HepG2 (cell line): ENCODE results near the gene FBXW8. TPM values are rescaled to one million over a fixed set of nuclear protein-coding genes. Genes with fewer than 3 reads are reported as not detected.

Experiments
- ATAC-seq: fragments of 200-7000 bp; cut with Tn5 transposase; 3 replicates; pipeline ENCODE4 v1.9.1; 2020; ENCODE audit warnings: mild to moderate bottlenecking, moderate library complexity
- BruUV-seq: library from RNA; stranded (reverse); fragments of 400-500 nt; replicated peaks from 2 replicates; lab custom pipeline; 2021; lab: Mats Ljungman, UMichigan
- CTCF ChIA-PET: fragments of 300-600 bp; formaldehyde crosslinking; extraction: SDS; loops from one replicate; lab custom pipeline; 2021; ENCODE audit warnings: low total read pairs, inconsistent platforms, low intra/inter-chr PET ratio; lab: Yijun Ruan, JAX
- POLR2A ChIA-PET: fragments of 350-600 bp; sonication (Branson Sonifier 250); formaldehyde crosslinking; loops from one replicate; lab custom pipeline; 2020; ENCODE audit warnings: antibody characterized with exemption, inconsistent platforms; lab: Yijun Ruan, JAX
- DNase-seq: peaks from one replicate; pipeline ENCODE4 v3.0.0-alpha.2; 2015; ENCODE audit warnings: low spot score
- FAIRE-seq: peaks from 3 replicates; lab custom pipeline; 2011; peaks lifted over from hg19 to GRCh38; lab: Jason Lieb, UNC
- H2AFZ ChIP-seq: one replicate; pipeline ENCODE4 v1.6.1; 2011; ENCODE audit warnings: low read length, inconsistent platforms
- H3K27ac ChIP-seq: fragments of 300-600 bp; 3 replicates; pipeline ENCODE4 v1.8.0; 2011; ENCODE audit warnings: mixed run types, mild to moderate bottlenecking, mixed read lengths, low read length, inconsistent platforms; ENCODE audit not compliant: insufficient read depth; ENCODE audit errors: extremely low read length
- H3K27me3 ChIP-seq, 2 experiments: fragments of 200-600 bp in 1 of 2; 2 replicates in 1 of 2; 3 replicates in 1 of 2; pipeline versions ENCODE4 v1.6.0 to v1.8.0; 2011; ENCODE audit warnings: low read length in 2 of 2, mild to moderate bottlenecking in 2 of 2, moderate library complexity in 2 of 2, inconsistent platforms in 1 of 2; ENCODE audit not compliant: insufficient read depth in 2 of 2, control insufficient read depth in 1 of 2
- H3K36me3 ChIP-seq, 2 experiments: fragments of 200-600 bp in 1 of 2; replicated peaks in 1 of 2; 2 replicates in 1 of 2; 3 replicates in 1 of 2; pipeline versions ENCODE4 v1.5.1 to v1.8.0; 2011; ENCODE audit warnings: low read length in 2 of 2, inconsistent platforms in 1 of 2; ENCODE audit not compliant: insufficient read depth in 2 of 2, control insufficient read depth in 1 of 2
- H3K4me1 ChIP-seq: 2 replicates; pipeline ENCODE4 v1.5.1; 2012; ENCODE audit warnings: low read length, inconsistent platforms; ENCODE audit not compliant: insufficient read depth
- H3K4me2 ChIP-seq: 2 replicates; pipeline ENCODE4 v1.6.0; 2011; ENCODE audit warnings: low read depth, low read length, inconsistent platforms
- H3K4me3 ChIP-seq, 3 experiments: fragments of 200-600 bp in 1 of 3; sonication (generic), shearing (Covaris generic) in 1 of 3; replicated peaks in 1 of 3; 2 replicates each; pipeline ENCODE4 v1.5.1; 2011 to 2016; ENCODE audit warnings: low read length in 3 of 3, inconsistent platforms in 2 of 3, low read depth in 2 of 3, mild to moderate bottlenecking in 2 of 3, control low read depth in 1 of 3, mixed read lengths in 1 of 3; ENCODE audit not compliant: insufficient read depth in 1 of 3
- H3K79me2 ChIP-seq: one replicate; pipeline ENCODE4 v1.6.1; 2011; ENCODE audit warnings: low read length, inconsistent platforms; ENCODE audit not compliant: insufficient read depth
- H3K9ac ChIP-seq: 2 replicates; pipeline ENCODE4 v1.6.0; 2011; ENCODE audit warnings: mild to moderate bottlenecking, low read depth, low read length, inconsistent platforms; ENCODE audit not compliant: insufficient read depth
- H3K9me3 ChIP-seq: 2 replicates; pipeline ENCODE4 v1.5.1; 2012; ENCODE audit warnings: mild to moderate bottlenecking, low read length
- H4K20me1 ChIP-seq: 2 replicates; pipeline ENCODE4 v1.6.0; 2011; ENCODE audit warnings: inconsistent platforms, mild to moderate bottlenecking, low read length, moderate library complexity; ENCODE audit not compliant: insufficient read depth
- ARNTL ChIP-seq: sonication (generic); formaldehyde crosslinking; IDR thresholded peaks from 2 replicates; pipeline ENCODE4 v1.4.0; 2020; ENCODE audit warnings: mild to moderate bottlenecking, missing genetic modification reagents
- BORCS8-MEF2B ChIP-seq: sonication (generic); formaldehyde crosslinking; IDR thresholded peaks from 2 replicates; pipeline ENCODE4 v1.8.0; 2022; ENCODE audit warnings: mild to moderate bottlenecking, missing genetic modification reagents
- E2F5 ChIP-seq: sonication (generic); formaldehyde crosslinking; conservative IDR thresholded peaks from 2 replicates; pipeline ENCODE4 v1.4.0; 2020; ENCODE audit warnings: missing genetic modification reagents
- EHMT2 ChIP-seq: fragments of 200-600 bp; sonication (generic); IDR thresholded peaks from 2 replicates; pipeline ENCODE4 v1.7.0; 2017; ENCODE audit warnings: antibody characterized with exemption, low read depth, low read length, borderline replicate concordance
- MLLT10 ChIP-seq: sonication (generic); formaldehyde crosslinking; IDR thresholded peaks from 2 replicates; pipeline ENCODE4 v1.4.0; 2020; ENCODE audit warnings: missing genetic modification reagents
- ONECUT2 ChIP-seq: sonication (generic); formaldehyde crosslinking; IDR thresholded peaks from 2 replicates; pipeline ENCODE4 v1.4.0; 2020; ENCODE audit warnings: missing genetic modification reagents
- PREB ChIP-seq: sonication (generic); formaldehyde crosslinking; IDR thresholded peaks from 2 replicates; pipeline ENCODE4 v1.4.0; 2020; ENCODE audit warnings: missing genetic modification reagents
- TCF7 ChIP-seq: sonication (generic); IDR thresholded peaks from 2 replicates; pipeline ENCODE4 v1.6.1; 2016; ENCODE audit warnings: antibody characterized with exemption, low read depth
- TEAD2 ChIP-seq: sonication (generic); formaldehyde crosslinking; IDR thresholded peaks from 2 replicates; pipeline ENCODE4 v1.9.0; 2021; ENCODE audit warnings: missing genetic modification reagents
- TGIF2 ChIP-seq: IDR thresholded peaks from 2 replicates; pipeline ENCODE4 v1.6.1; 2016; ENCODE audit warnings: control low read depth, missing compliant biosample characterization
- TMF1 ChIP-seq: sonication (generic); formaldehyde crosslinking; IDR thresholded peaks from 2 replicates; pipeline ENCODE4 v1.8.1; 2022; ENCODE audit warnings: low read depth, missing genetic modification reagents
- XRCC5 ChIP-seq: fragments of 200-400 bp; formaldehyde crosslinking; optimal IDR thresholded peaks from 2 replicates; pipeline ENCODE3; 2017; ENCODE audit warnings: mild to moderate bottlenecking, low read length
- YY1 ChIP-seq: IDR thresholded peaks from 2 replicates; pipeline ENCODE4 v1.6.1; 2011; ENCODE audit warnings: low read length, low read depth, moderate library complexity, mild to moderate bottlenecking; ENCODE audit not compliant: insufficient read depth, insufficient replicate concordance
- ZKSCAN8 ChIP-seq: IDR thresholded peaks from 2 replicates; pipeline ENCODE4 v1.6.1; 2016; ENCODE audit warnings: borderline replicate concordance, missing genetic modification reagents, missing compliant biosample characterization
- ZMYM2 ChIP-seq: sonication (generic); formaldehyde crosslinking; IDR thresholded peaks from 2 replicates; pipeline ENCODE4 v1.8.0; 2022; ENCODE audit warnings: mild to moderate bottlenecking, missing genetic modification reagents
- ZNF274 ChIP-seq: sonication (generic); formaldehyde crosslinking; IDR thresholded peaks from 2 replicates; pipeline ENCODE4 v1.5.1; 2020; ENCODE audit warnings: mild to moderate bottlenecking, missing genetic modification reagents
- ZNF431 ChIP-seq: sonication (generic); formaldehyde crosslinking; IDR thresholded peaks from 2 replicates; pipeline ENCODE4 v1.9.0; 2022; ENCODE audit warnings: missing genetic modification reagents, low read depth, mild to moderate bottlenecking, borderline replicate concordance
- ZNF513 ChIP-seq: sonication (generic); formaldehyde crosslinking; conservative IDR thresholded peaks from 2 replicates; pipeline ENCODE4 v1.5.0; 2020; ENCODE audit warnings: missing genetic modification reagents
- ZNF605 ChIP-seq: sonication (generic); formaldehyde crosslinking; IDR thresholded peaks from 2 replicates; pipeline ENCODE4 v1.8.0; 2022; ENCODE audit warnings: mild to moderate bottlenecking, missing genetic modification reagents
- ZNF660 ChIP-seq: sonication (generic); formaldehyde crosslinking; IDR thresholded peaks from 2 replicates; pipeline ENCODE4 v1.5.1; 2020; ENCODE audit warnings: mild to moderate bottlenecking, low read depth, missing genetic modification reagents, borderline replicate concordance
- ZNF883 ChIP-seq: sonication (generic); formaldehyde crosslinking; IDR thresholded peaks from 2 replicates; pipeline ENCODE4 v1.5.1; 2020; ENCODE audit warnings: mild to moderate bottlenecking, missing genetic modification reagents; ENCODE audit errors: not compliant biosample characterization
- WGBS: methylation state at CpG from one replicate; pipeline ENCODE4 v1.1.6; 2017; ENCODE audit warnings: low lambda C conversion rate; 5-methylcytosine and 5-hydroxymethylcytosine counted together
- in situ Hi-C: cut with HindIII; loops from 2 replicates; pipeline ENCODE4 v1.10.0; 2017; ENCODE audit warnings: low pct_unique_long_range_greater_than_20kb; ENCODE audit not compliant: extremely low pct_ligation_motif_present
- intact Hi-C: fragments of 100-400 bp; cut with micrococcal nuclease; formaldehyde crosslinking; loops from one replicate; pipeline ENCODE4 v1.10.0; 2022; ENCODE audit not compliant: unreplicated experiment
- polyA plus RNA-seq, 8 experiments: library from polyadenylated mRNA; depleted of rRNA in 3 of 8; stranded (reverse) in 7 of 8; unstranded in 1 of 8; fragments of >200 nt; fragmentation: Illumina TruSeq in 4 of 8; extraction: Trizol in 4 of 8; gene quantifications; 2 replicates each; pipeline versions ENCODE4 v1.2.1 to v1.2.3, GENCODE V29; 2011 to 2016; ENCODE audit warnings: low read depth in 4 of 8, missing spikeins in 1 of 8, mixed read lengths in 1 of 8; ENCODE audit not compliant: insufficient read depth in 1 of 8
- total RNA-seq, 5 experiments: library from RNA; depleted of rRNA; stranded (reverse); fragments of >200 nt; fragmentation: Illumina TruSeq; extraction: Trizol; gene quantifications; 2 replicates each; pipeline ENCODE4 v1.2.3, GENCODE V29; 2016; ENCODE audit warnings: low read depth in 1 of 5

FBXW8 gene
- total and polyA plus RNA-seq, 2 of the 13 experiments (the other 11 are each of a cell fraction or from before 2014, with no cell fraction given) = 5.1 to 5.9 TPM

- H3K4me1 ChIP-seq = peaks cover 72% of the 10 kb centered on the region
- in situ Hi-C loops = loop anchor here (10.0 kb wide), 1 partner anchor 212 kb away; no protein-coding TSS in a partner anchor
- ChIA-PET CTCF (interaction anchor here (1.4 kb wide), 1 partner anchor 214 kb away, joined by 5 read pairs; no protein-coding TSS in a partner anchor), POLR2A (interaction anchor here (0.5 kb wide), 1 partner anchor 26 kb away, joined by 3 read pairs; no protein-coding TSS in a partner anchor)
- peak; percentile 73 for FAIRE-seq
- H3K4me3 ChIP-seq = no peak overlapping the region
- H3K9me3 ChIP-seq = no peaks in the 10 kb centered on the region
- H3K27ac ChIP-seq = peak overlapping the region; percentile 56
- intact Hi-C loops = loop anchor here (10.0 kb wide), 1 partner anchor 182 kb away; the partner anchor contains the start of genes RNFT2 and SPRING1
- peaks cover 4% of the 10 kb centered on the region for H3K79me2 ChIP-seq
- BruUV-seq = no TSS peak
- WGBS = 8% methylated on average over 5 of the region's 5 CpGs
- H4K20me1 ChIP-seq = peaks cover 7% of the 10 kb centered on the region; the same call in 1 of the 2 replicates
- no peak overlapping the region for H3K9ac ChIP-seq
- H2AFZ ChIP-seq = no peak overlapping the region
- H3K4me2 ChIP-seq = peak overlapping the region; percentile 59
- peaks cover 0 to 3% of the 10 kb centered on the region in 2 experiments; a peak in 1 of 5 replicates for H3K36me3 ChIP-seq
- no peaks in the 10 kb centered on the region for H3K27me3 ChIP-seq
- ATAC-seq = peak; percentile 98
- DNase-seq = peak; percentile 95
- TF ChIP-seq E2F5 = no peak
- no peak for TF ChIP-seq ZMYM2 (CRISPR knock-in tag)
- TF ChIP-seq MLLT10 = no peak
- TF ChIP-seq ZKSCAN8 (CRISPR knock-in tag) = 0 out of 2 replicates have a peak, but pooled peaks have one; percentile 34
- no peak for TF ChIP-seq TMF1 (CRISPR knock-in tag)
- no peak for TF ChIP-seq ZNF274 (CRISPR knock-in tag)
- TF ChIP-seq TCF7 = peak; percentile 58; the same call in 1 of the 2 replicates
- no peak for TF ChIP-seq EHMT2
- TF ChIP-seq BORCS8-MEF2B (CRISPR knock-in tag) = 0 out of 2 replicates have a peak, but pooled peaks have one; percentile 21
- TF ChIP-seq PREB (CRISPR knock-in tag) = no peak
- TF ChIP-seq XRCC5 = peak; percentile 87
- TF ChIP-seq ARNTL = 0 out of 2 replicates have a peak, but pooled peaks have one; percentile 20
- TF ChIP-seq TGIF2 (CRISPR knock-in tag) = peak; percentile 80
- peak; percentile 23 for TF ChIP-seq YY1
- TF ChIP-seq TEAD2 (CRISPR knock-in tag) = no peak
- TF ChIP-seq ZNF513 (CRISPR knock-in tag) = no peak
- TF ChIP-seq ZNF883 (CRISPR knock-in tag) = no peak
- no peak for TF ChIP-seq ZNF660 (CRISPR knock-in tag)
- no peak for TF ChIP-seq ONECUT2
- no peak for TF ChIP-seq ZNF605
- TF ChIP-seq ZNF431 (CRISPR knock-in tag) = 0 out of 2 replicates have a peak, but pooled peaks have one; percentile 62
Observed at GRCh38 chr12:116916714-116917114, 6.0 kb downstream of the FBXW8 start.
